ENCODE measurements around the gene FAM217B. TPM values are rescaled to one million over a fixed set of nuclear protein-coding genes. Genes with fewer than 3 reads are reported as not detected.

FAM217B gene
- total RNA-seq, 1 experiment from 2014 or later, result 7.2 TPM

GRCh38 chr20:59947376-59947775 lies 7.2 kb downstream of the FAM217B start:
- Histone ChIP-seq H3K4me2 (ENCODE audit: low read length) (no peak overlapping the region), H3K9me3 (ENCODE audit: low read length) (no peaks in the 10 kb centered on the region), H2AFZ (ENCODE audit: low read length) (no peak overlapping the region), H3K4me3 (ENCODE audit: low read length) (no peak overlapping the region), H3F3A (ENCODE audit: low read length, unreplicated experiment) (no peaks in the 10 kb centered on the region), H3K4me1 (ENCODE audit: insufficient read depth, low read length) (no peaks in the 10 kb centered on the region), H3K79me2 (ENCODE audit: low read length) (no peaks in the 10 kb centered on the region), H3K9ac (ENCODE audit: low read length) (no peak overlapping the region), H3K27me3 (ENCODE audit: low read length) (no peaks in the 10 kb centered on the region), H3K36me3 (ENCODE audit: low read depth, low read length) (peaks cover 9% of the 10 kb centered on the region; the same call in 1 of the 2 replicates), H4K20me1 (ENCODE audit: low read length) (no peaks in the 10 kb centered on the region), H3K27ac (ENCODE audit: low read length) (no peak overlapping the region), H3K9me2 (replicated peaks; ENCODE audit: low read length) (no peaks in the 10 kb centered on the region)
- no TSS peak for BruUV-seq (replicated peaks)
- CTCF ChIA-PET, result interaction anchor here (1.6 kb wide), 1 partner anchor 110 kb away, joined by 5 read pairs; no protein-coding TSS in a partner anchor
- TF ChIP-seq, protein P1, sequence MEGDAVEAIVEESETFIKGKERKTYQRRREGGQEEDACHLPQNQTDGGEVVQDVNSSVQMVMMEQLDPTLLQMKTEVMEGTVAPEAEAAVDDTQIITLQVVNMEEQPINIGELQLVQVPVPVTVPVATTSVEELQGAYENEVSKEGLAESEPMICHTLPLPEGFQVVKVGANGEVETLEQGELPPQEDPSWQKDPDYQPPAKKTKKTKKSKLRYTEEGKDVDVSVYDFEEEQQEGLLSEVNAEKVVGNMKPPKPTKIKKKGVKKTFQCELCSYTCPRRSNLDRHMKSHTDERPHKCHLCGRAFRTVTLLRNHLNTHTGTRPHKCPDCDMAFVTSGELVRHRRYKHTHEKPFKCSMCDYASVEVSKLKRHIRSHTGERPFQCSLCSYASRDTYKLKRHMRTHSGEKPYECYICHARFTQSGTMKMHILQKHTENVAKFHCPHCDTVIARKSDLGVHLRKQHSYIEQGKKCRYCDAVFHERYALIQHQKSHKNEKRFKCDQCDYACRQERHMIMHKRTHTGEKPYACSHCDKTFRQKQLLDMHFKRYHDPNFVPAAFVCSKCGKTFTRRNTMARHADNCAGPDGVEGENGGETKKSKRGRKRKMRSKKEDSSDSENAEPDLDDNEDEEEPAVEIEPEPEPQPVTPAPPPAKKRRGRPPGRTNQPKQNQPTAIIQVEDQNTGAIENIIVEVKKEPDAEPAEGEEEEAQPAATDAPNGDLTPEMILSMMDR (conservative IDR thresholded peaks at IDR 0.05; ENCODE audit: low read depth, low read length), result no peak
- TF ChIP-seq EZH2 (IDR thresholded peaks at IDR 0.05; ENCODE audit: low read length, unreplicated experiment) (no peak), EZH2phosphoT487 (IDR thresholded peaks at IDR 0.05; ENCODE audit: borderline replicate concordance, low read length) (no peak)
- POLR2A ChIA-PET (ENCODE audit: unreplicated experiment), result interaction anchor here (0.6 kb wide), 2 partner anchors 109 to 157 kb away, joined by 5 to 13 read pairs; no protein-coding TSS in a partner anchor
- DNase-seq (no peak), ATAC-seq (no peak)
- intact Hi-C loops (cut with micrococcal nuclease), result no loop called here

DNA sequence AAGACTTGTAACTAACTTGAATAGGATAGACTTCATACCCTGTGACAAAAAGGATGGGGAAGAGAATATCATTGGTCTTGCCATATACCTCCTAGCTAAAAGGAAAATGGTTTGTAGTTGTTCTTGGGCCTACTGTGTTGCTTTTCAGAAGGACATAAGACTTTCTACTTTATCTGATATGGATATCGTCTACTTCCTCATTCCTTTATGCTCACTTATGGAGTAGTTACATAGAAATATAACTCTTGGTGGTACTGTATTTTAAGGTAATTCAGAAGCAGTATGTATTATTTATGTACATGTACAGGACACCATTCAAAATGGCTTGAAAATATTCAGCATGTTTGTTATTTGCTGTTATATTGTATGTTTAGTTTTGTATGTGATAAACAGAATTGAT lies 8.0 kb downstream of the FAM217B start:
- no peaks in the 10 kb centered on the region for H4K20me1 ChIP-seq (ENCODE audit: low read length)
- POLR2A ChIA-PET (ENCODE audit: unreplicated experiment), result no interaction called here
- no peak overlapping the region for H3K27ac ChIP-seq (ENCODE audit: low read length)
- no peak overlapping the region for H3K9ac ChIP-seq (ENCODE audit: low read length)
- H2AFZ ChIP-seq (ENCODE audit: low read length), result no peak overlapping the region
- no peaks in the 10 kb centered on the region for H3K9me2 ChIP-seq (replicated peaks; ENCODE audit: low read length)
- no peaks in the 10 kb centered on the region for H3K79me2 ChIP-seq (ENCODE audit: low read length)
- no peak for DNase-seq
- no peaks in the 10 kb centered on the region for H3K27me3 ChIP-seq (ENCODE audit: low read length)
- CTCF ChIA-PET, result interaction anchor here (1.6 kb wide), 1 partner anchor 109 kb away, joined by 5 read pairs; no protein-coding TSS in a partner anchor
- no peaks in the 10 kb centered on the region for H3F3A ChIP-seq (ENCODE audit: low read length, unreplicated experiment)
- no peaks in the 10 kb centered on the region for H3K4me1 ChIP-seq (ENCODE audit: insufficient read depth, low read length)
- H3K4me2 ChIP-seq (ENCODE audit: low read length), result no peak overlapping the region
- H3K9me3 ChIP-seq (ENCODE audit: low read length), result no peaks in the 10 kb centered on the region
- ATAC-seq, result no peak
- peaks cover 3% of the 10 kb centered on the region; the same call in 1 of the 2 replicates for H3K36me3 ChIP-seq (ENCODE audit: low read depth, low read length)
- TF ChIP-seq, protein P1 (conservative IDR thresholded peaks at IDR 0.05; ENCODE audit: low read depth, low read length), result no peak
- TF ChIP-seq EZH2 (IDR thresholded peaks at IDR 0.05; ENCODE audit: low read length, unreplicated experiment) (no peak), EZH2phosphoT487 (IDR thresholded peaks at IDR 0.05; ENCODE audit: borderline replicate concordance, low read length) (no peak)
- no peak overlapping the region for H3K4me3 ChIP-seq (ENCODE audit: low read length)
- intact Hi-C loops (cut with micrococcal nuclease), result no loop called here
- BruUV-seq (replicated peaks), result no TSS peak

- peak; percentile 71 for ATAC-seq
- intact Hi-C loops (cut with micrococcal nuclease), result loop anchor here (1.0 kb wide), 1 partner anchor 101 kb away; no protein-coding TSS in a partner anchor
Measured at GRCh38 chr20:59948828-59949720, 8.9 kb downstream of the FAM217B start.

More at GRCh38 chr20:59948828-59949720, 8.9 kb downstream of the FAM217B start:
- H3K4me3 ChIP-seq (ENCODE audit: low read length), result no peak overlapping the region
- no peak overlapping the region for H3K9ac ChIP-seq (ENCODE audit: low read length)
- H3K4me1 ChIP-seq (ENCODE audit: insufficient read depth, low read length), result no peaks in the 10 kb centered on the region
- H3K9me2 ChIP-seq (replicated peaks; ENCODE audit: low read length), result no peaks in the 10 kb centered on the region
- no peaks in the 10 kb centered on the region for H4K20me1 ChIP-seq (ENCODE audit: low read length)
- H3F3A ChIP-seq (ENCODE audit: low read length, unreplicated experiment), result no peaks in the 10 kb centered on the region
- no peaks in the 10 kb centered on the region for H3K27me3 ChIP-seq (ENCODE audit: low read length)
- peak; percentile 69 for DNase-seq
- H3K27ac ChIP-seq (ENCODE audit: low read length), result no peak overlapping the region
- no peak overlapping the region for H3K4me2 ChIP-seq (ENCODE audit: low read length)
- no peak overlapping the region for H2AFZ ChIP-seq (ENCODE audit: low read length)
- no peaks in the 10 kb centered on the region for H3K9me3 ChIP-seq (ENCODE audit: low read length)
- POLR2A ChIA-PET (ENCODE audit: unreplicated experiment), result no interaction called here
- no TSS peak for BruUV-seq (replicated peaks)
- no peaks in the 10 kb centered on the region for H3K79me2 ChIP-seq (ENCODE audit: low read length)
- H3K36me3 ChIP-seq (ENCODE audit: low read depth, low read length), result no peaks in the 10 kb centered on the region; the same call in 1 of the 2 replicates
- TF ChIP-seq, protein P1 (conservative IDR thresholded peaks at IDR 0.05; ENCODE audit: low read depth, low read length), result peak; percentile 86
- TF ChIP-seq EZH2 (IDR thresholded peaks at IDR 0.05; ENCODE audit: low read length, unreplicated experiment), result no peak
- CTCF ChIA-PET, result no interaction called here

Data from PC-3 (cell line).